B cell (primary cell): Measurements from ENCODE around the gene CD58. TPM values are rescaled to one million over a fixed set of nuclear protein-coding genes. Genes with fewer than 3 reads are reported as not detected.
A peak's percentile ranks its signal among the peaks of the same experiment; 100 is the strongest.

ENCODE experiments used
- ATAC-seq: fragments of 200-7000 bp; cut with Tn5 transposase; one replicate; pipeline ENCODE4 v1.10.0; 2021; ENCODE audit warnings: low read depth, mild to moderate bottlenecking, moderate number of reproducible peaks, moderate library complexity
- CTCF ChIA-PET: fragments of 350-600 bp; sonication (Branson Sonifier 250); formaldehyde crosslinking; loops from one replicate; lab custom pipeline; 2021; ENCODE audit warnings: antibody characterized with exemption, inconsistent platforms; lab: Charles Lee
- POLR2A ChIA-PET: fragments of 350-600 bp; sonication (Branson Sonifier 250); formaldehyde crosslinking; loops from one replicate; lab custom pipeline; 2021; ENCODE audit warnings: antibody characterized with exemption; lab: Charles Lee
- DNase-seq: peaks from one replicate; pipeline ENCODE4 v3.0.0; 2013
- H2AFZ ChIP-seq: 2 replicates; pipeline ENCODE4 v1.6.1; 2012; ENCODE audit warnings: mild to moderate bottlenecking, low read depth, low read length; ENCODE audit not compliant: insufficient read depth, poor library complexity, severe bottlenecking
- H3K27ac ChIP-seq, 2 donors: 1 replicate in 1 of 2; 2 replicates in 1 of 2; pipeline ENCODE4 v1.5.1; 2012 to 2013; ENCODE audit warnings: low read length in 2 of 2, mild to moderate bottlenecking in 2 of 2, moderate library complexity in 1 of 2
- H3K27me3 ChIP-seq, 4 experiments: fragments of 200-600 bp in 1 of 4; sonication (generic) in 1 of 4; replicated peaks in 1 of 4; 1 replicate in 2 of 4; 2 replicates in 2 of 4; pipeline versions ENCODE4 v1.6.1 to v1.7.0; 2013 to 2016; ENCODE audit warnings: low read length in 3 of 4, mild to moderate bottlenecking in 2 of 4, mixed read lengths in 1 of 4, moderate library complexity in 1 of 4; ENCODE audit not compliant: insufficient read depth in 4 of 4, control insufficient read depth in 3 of 4; ENCODE audit errors: control extremely low read depth in 1 of 4
- H3K36me3 ChIP-seq, 2 experiments: replicated peaks in 1 of 2; 1 replicate in 1 of 2; 2 replicates in 1 of 2; pipeline versions ENCODE4 v1.6.1 to v1.7.1; 2013; ENCODE audit warnings: low read length in 1 of 2; ENCODE audit not compliant: insufficient read depth in 2 of 2, control insufficient read depth in 1 of 2; ENCODE audit errors: control extremely low read depth in 1 of 2, extremely low read depth in 1 of 2
- H3K4me1 ChIP-seq, 2 donors: fragments of 200-600 bp in 1 of 2; sonication (generic) in 1 of 2; 1 replicate in 1 of 2; 2 replicates in 1 of 2; pipeline versions ENCODE4 v1.5.1 to v1.6.1; 2013 to 2017; ENCODE audit warnings: low read length in 2 of 2; ENCODE audit not compliant: control insufficient read depth in 2 of 2, insufficient read depth in 2 of 2
- H3K4me2 ChIP-seq: replicated peaks from 2 replicates; pipeline ENCODE3; 2012; ENCODE audit warnings: mild to moderate bottlenecking, low read depth, low read length; ENCODE audit not compliant: poor library complexity, severe bottlenecking
- H3K4me3 ChIP-seq, 5 experiments: fragments of 200-600 bp in 1 of 5; sonication (generic) in 1 of 5; 1 replicate in 3 of 5; 2 replicates in 2 of 5; pipeline versions ENCODE4 v1.5.1 to v1.7.0; 2011 to 2016; ENCODE audit warnings: low read length in 4 of 5, mild to moderate bottlenecking in 4 of 5, low read depth in 2 of 5, control low read depth in 1 of 5, moderate library complexity in 1 of 5; ENCODE audit not compliant: insufficient read depth in 1 of 5; ENCODE audit errors: control extremely low read depth in 1 of 5, extremely low read depth in 1 of 5
- H3K79me2 ChIP-seq: fragments of 200-600 bp; sonication (generic); one replicate; pipeline ENCODE4 v1.6.0; 2016; ENCODE audit warnings: low read length; ENCODE audit not compliant: control insufficient read depth, insufficient read depth
- H3K9ac ChIP-seq: fragments of 200-600 bp; sonication (generic); 2 replicates; pipeline ENCODE4 v1.6.1; 2017; ENCODE audit warnings: mild to moderate bottlenecking, low read length, moderate library complexity
- H3K9me3 ChIP-seq, 3 donors: one replicate each; pipeline versions ENCODE4 v1.6.1 to v1.7.1; 2013; ENCODE audit warnings: low read length in 2 of 3; ENCODE audit not compliant: control insufficient read depth in 2 of 3, insufficient read depth in 1 of 3; ENCODE audit errors: control extremely low read depth in 1 of 3
- H4K20me1 ChIP-seq: 2 replicates; pipeline ENCODE4 v1.6.0; 2012; ENCODE audit warnings: mild to moderate bottlenecking, low read length; ENCODE audit not compliant: insufficient read depth, control insufficient read depth, poor library complexity, severe bottlenecking
- H3K27ac Mint-ChIP-seq: one replicate; pipeline ENCODE4 v1.8.0; 2021; ENCODE audit warnings: mixed read lengths
- H3K27me3 Mint-ChIP-seq: one replicate; pipeline ENCODE4 v1.8.0; 2021; ENCODE audit warnings: mixed read lengths
- H3K4me1 Mint-ChIP-seq: one replicate; pipeline ENCODE4 v1.8.0; 2021; ENCODE audit warnings: mixed read lengths
- H3K4me3 Mint-ChIP-seq: one replicate; pipeline ENCODE4 v1.8.0; 2021; ENCODE audit warnings: mixed read lengths
- H3K9me3 Mint-ChIP-seq: one replicate; pipeline ENCODE4 v1.8.0; 2022; ENCODE audit warnings: mixed read lengths; ENCODE audit not compliant: insufficient read depth
- EZH2 ChIP-seq: IDR thresholded peaks from 2 replicates; pipeline ENCODE4 v1.6.1; 2012; ENCODE audit warnings: borderline replicate concordance, low read depth, mild to moderate bottlenecking, moderate library complexity, low read length; ENCODE audit not compliant: insufficient read depth, poor library complexity, severe bottlenecking
- WGBS: methylation state at CpG from one replicate; pipeline ENCODE4 v1.1.5; 2013; ENCODE audit warnings: missing lambda C conversion rate; ENCODE audit not compliant: insufficient coverage; 5-methylcytosine and 5-hydroxymethylcytosine counted together
- intact Hi-C: fragments of 100-400 bp; cut with micrococcal nuclease; formaldehyde crosslinking; loops from one replicate; pipeline ENCODE4 v1.10.0; 2022
- polyA plus RNA-seq: library from polyadenylated mRNA; depleted of rRNA; stranded (reverse); fragments of >200 nt; gene quantifications from 2 replicates; pipeline ENCODE4 v1.2.3, GENCODE V29; 2012
- total RNA-seq, 2 donors: library from RNA; stranded (reverse); fragments of 120-200 nt in 1 of 2; gene quantifications; 1 replicate in 1 of 2; 2 replicates in 1 of 2; pipeline versions ENCODE4 v1.2.3 to v1.2.4, GENCODE V29; 2013 to 2022
- TF ChIP-seq, protein P1 (sequence below): fragments of 200-600 bp; IDR thresholded peaks from one replicate; pipeline ENCODE4 v1.8.0; 2022; ENCODE audit warnings: antibody characterized with exemption, mild to moderate bottlenecking

The CD58 gene
- total and polyA plus RNA-seq, 2 donors (not counting 1 experiment from before 2014, with no cell fraction given) = 12.3 to 47.6 TPM

DNA sequence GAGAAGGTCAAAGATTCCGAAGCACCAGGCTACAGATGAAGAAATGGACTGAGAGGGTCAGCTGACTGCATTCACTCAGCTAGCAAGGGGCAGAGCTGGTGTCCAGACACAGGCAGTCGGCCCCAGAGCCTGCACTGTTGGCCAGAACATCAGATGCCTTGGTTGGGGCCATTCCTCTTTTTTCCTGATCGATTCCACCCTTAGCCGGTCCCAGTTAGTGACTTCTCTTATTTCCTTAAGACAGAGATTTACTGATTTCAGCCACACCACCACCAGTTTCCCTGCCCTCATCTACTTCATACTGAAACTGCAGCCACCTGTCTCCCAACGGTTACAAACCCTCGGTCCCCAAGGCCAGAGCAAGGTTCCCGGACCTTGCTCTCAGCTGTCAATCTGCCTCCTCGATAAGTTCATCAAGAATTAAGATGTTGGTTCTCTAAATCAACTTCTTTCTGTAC is 11.5 kb downstream of the CD58 start:
- ChIA-PET CTCF (interaction anchor here (0.9 to 4.5 kb wide), 2 partner anchors 10 to 74 kb away, joined by 3 to 27 read pairs; partner anchors contain the start of gene CD58), POLR2A (no interaction called here)
- Histone ChIP-seq H3K27ac (peak overlapping the region; percentile 69 to 82), H3K79me2 (peaks cover 62% of the 10 kb centered on the region), H3K9ac (peak overlapping the region; percentile 24), H3K4me2 (peak overlapping the region; percentile 56), H3K4me1 (peaks cover 41 to 52% of the 10 kb centered on the region in 2 donors), H3K36me3 (peaks cover 0 to 3% of the 10 kb centered on the region in 2 experiments), H3K27me3 (no peaks in the 10 kb centered on the region), H3K4me3 (peak overlapping the region in 2 of 5 experiments; percentile 7 to 22), H3K9me3 (peaks cover 0 to 13% (median 12%) of the 10 kb centered on the region in 3 donors), H4K20me1 (no peaks in the 10 kb centered on the region), H2AFZ (peak overlapping the region; percentile 41)
- Mint-ChIP-seq H3K9me3 (peaks cover 3% of the 10 kb centered on the region), H3K27me3 (no peaks in the 10 kb centered on the region), H3K4me1 (peaks cover 77% of the 10 kb centered on the region), H3K4me3 (peak overlapping the region; percentile 71), H3K27ac (peak overlapping the region; percentile 88)
- ATAC-seq = no peak
- intact Hi-C loops = loop anchor here (5.0 to 10.0 kb wide), 4 partner anchors 42 to 187 kb away; partner anchors contain the start of gene ATP1A1
- no peak for TF ChIP-seq EZH2
- TF ChIP-seq, protein P1, sequence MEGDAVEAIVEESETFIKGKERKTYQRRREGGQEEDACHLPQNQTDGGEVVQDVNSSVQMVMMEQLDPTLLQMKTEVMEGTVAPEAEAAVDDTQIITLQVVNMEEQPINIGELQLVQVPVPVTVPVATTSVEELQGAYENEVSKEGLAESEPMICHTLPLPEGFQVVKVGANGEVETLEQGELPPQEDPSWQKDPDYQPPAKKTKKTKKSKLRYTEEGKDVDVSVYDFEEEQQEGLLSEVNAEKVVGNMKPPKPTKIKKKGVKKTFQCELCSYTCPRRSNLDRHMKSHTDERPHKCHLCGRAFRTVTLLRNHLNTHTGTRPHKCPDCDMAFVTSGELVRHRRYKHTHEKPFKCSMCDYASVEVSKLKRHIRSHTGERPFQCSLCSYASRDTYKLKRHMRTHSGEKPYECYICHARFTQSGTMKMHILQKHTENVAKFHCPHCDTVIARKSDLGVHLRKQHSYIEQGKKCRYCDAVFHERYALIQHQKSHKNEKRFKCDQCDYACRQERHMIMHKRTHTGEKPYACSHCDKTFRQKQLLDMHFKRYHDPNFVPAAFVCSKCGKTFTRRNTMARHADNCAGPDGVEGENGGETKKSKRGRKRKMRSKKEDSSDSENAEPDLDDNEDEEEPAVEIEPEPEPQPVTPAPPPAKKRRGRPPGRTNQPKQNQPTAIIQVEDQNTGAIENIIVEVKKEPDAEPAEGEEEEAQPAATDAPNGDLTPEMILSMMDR = no peak
- 72% methylated on average over 5 of the region's 8 CpGs for WGBS
- DNase-seq = peak; percentile 41

- WGBS = no CpG with 5 or more reads among the region's 1 CpG
- DNase-seq (no peak), ATAC-seq (no peak)
- peaks cover 43 to 54% of the 10 kb centered on the region in 2 donors for H3K4me1 ChIP-seq
- intact Hi-C loops = loop anchor here (5.0 to 10.0 kb wide), 4 partner anchors 41 to 186 kb away; partner anchors contain the start of gene ATP1A1
- Mint-ChIP-seq H3K4me1 (peaks cover 77% of the 10 kb centered on the region), H3K27ac (peak overlapping the region; percentile 93), H3K9me3 (no peaks in the 10 kb centered on the region), H3K4me3 (peak overlapping the region; percentile 77), H3K27me3 (no peaks in the 10 kb centered on the region)
- H2AFZ ChIP-seq = no peak overlapping the region
- TF ChIP-seq, protein P1 = no peak
- no peak for TF ChIP-seq EZH2
- peak overlapping the region; percentile 56 for H3K4me2 ChIP-seq
- peak overlapping the region; percentile 24 for H3K9ac ChIP-seq
- peaks cover 0 to 3% of the 10 kb centered on the region in 2 experiments for H3K36me3 ChIP-seq
- H3K27ac ChIP-seq = peak overlapping the region; percentile 69 to 82
- peak overlapping the region in 1 of 5 experiments; percentile 7 for H3K4me3 ChIP-seq
- CTCF ChIA-PET = interaction anchor here (4.5 kb wide), 1 partner anchor 11 kb away, joined by 27 read pairs; the partner anchor contains the start of gene CD58
- POLR2A ChIA-PET = no interaction called here
- H4K20me1 ChIP-seq = no peaks in the 10 kb centered on the region
- H3K79me2 ChIP-seq = peaks cover 62% of the 10 kb centered on the region
- H3K27me3 ChIP-seq = no peaks in the 10 kb centered on the region
- peaks cover 0 to 10% (median 8%) of the 10 kb centered on the region in 3 donors for H3K9me3 ChIP-seq
These were observed 12.3 kb downstream of the CD58 start for GRCh38 chr1:116558571-116558970.
